Measurements from ENCODE around the gene FNDC11. TPM values are rescaled to one million over a fixed set of nuclear protein-coding genes. Genes with fewer than 3 reads are reported as not detected.

FNDC11 gene
- total and polyA plus RNA-seq, 2 of the 13 experiments (the other 11 are each of a cell fraction or from before 2014, with no cell fraction given) = 0.07 TPM; not detected in 1

GRCh38 chr20:63565021-63565698, 11.2 kb downstream of the FNDC11 start (continued):
- no peak for TF ChIP-seq MED1 (CRISPR knock-in tag; IDR thresholded peaks at IDR 0.05)
- TF ChIP-seq THYN1 (CRISPR knock-in tag; IDR thresholded peaks at IDR 0.05; ENCODE audit: borderline replicate concordance, low read depth) = no peak
- no peak for TF ChIP-seq CTCF (CRISPR knock-in tag; IDR thresholded peaks at IDR 0.05)
- TF ChIP-seq JARID2 (CRISPR knock-in tag; IDR thresholded peaks at IDR 0.05; ENCODE audit: insufficient replicate concordance) = no peak
- 0 out of 2 replicates have a peak, but pooled peaks have one; percentile 19 for TF ChIP-seq MYC (CRISPR knock-in tag; IDR thresholded peaks at IDR 0.05; ENCODE audit: borderline replicate concordance)
- peak; percentile 31 for TF ChIP-seq AGO2 (optimal IDR thresholded peaks at IDR 0.05; ENCODE audit: low read depth, low read length)
- no peak for TF ChIP-seq PBX3 (CRISPR knock-in tag; IDR thresholded peaks at IDR 0.05; ENCODE audit: borderline replicate concordance)
- TF ChIP-seq ZNF607 (CRISPR knock-in tag; IDR thresholded peaks at IDR 0.05; ENCODE audit: borderline replicate concordance) = no peak

- Histone ChIP-seq H3K4me3 (replicated peaks in 1 of 3; ENCODE audit: insufficient read depth in 1 of 3, low read depth in 2 of 3, low read length in 3 of 3) (no peak overlapping the region), H3K27ac (ENCODE audit: extremely low read length, insufficient read depth, low read length) (no peak overlapping the region), H3K9me3 (ENCODE audit: low read length) (no peaks in the 10 kb centered on the region), H3K36me3 (replicated peaks in 1 of 2; ENCODE audit: control insufficient read depth in 1 of 2, insufficient read depth in 2 of 2, low read length in 2 of 2) (no peaks in the 10 kb centered on the region), H3K27me3 (ENCODE audit: control insufficient read depth in 1 of 2, insufficient read depth in 2 of 2, low read length in 2 of 2) (no peaks in the 10 kb centered on the region), H3K4me2 (ENCODE audit: low read depth, low read length) (no peak overlapping the region), H3K79me2 (ENCODE audit: insufficient read depth, low read length) (no peaks in the 10 kb centered on the region), H3K4me1 (ENCODE audit: insufficient read depth, low read length) (no peaks in the 10 kb centered on the region), H2AFZ (ENCODE audit: low read length) (no peak overlapping the region), H4K20me1 (ENCODE audit: insufficient read depth, low read length) (peaks cover 2% of the 10 kb centered on the region; the same call in 1 of the 2 replicates), H3K9ac (ENCODE audit: insufficient read depth, low read depth, low read length) (no peak overlapping the region)
- 92% methylated on average over 43 of the region's 43 CpGs for WGBS (ENCODE audit: low lambda C conversion rate)
- FAIRE-seq (no peak), DNase-seq (ENCODE audit: low spot score) (no peak), ATAC-seq (no peak)
- CTCF ChIA-PET (ENCODE audit: low intra/inter-chr PET ratio, low total read pairs) = no interaction called here
- no TSS peak for BruUV-seq (replicated peaks)
- intact Hi-C loops (cut with micrococcal nuclease; ENCODE audit: unreplicated experiment) (no loop called here), in situ Hi-C loops (cut with HindIII; ENCODE audit: extremely low pct_ligation_motif_present, low pct_unique_long_range_greater_than_20kb) (no loop called here)
- POLR2A ChIA-PET = interaction anchor here (1.7 kb wide), 1 partner anchor 8 kb away, joined by 7 read pairs; the partner anchor contains the start of gene HELZ2
- TF ChIP-seq HNRNPLL (IDR thresholded peaks at IDR 0.05; ENCODE audit: low read depth, low read length, poor library complexity, severe bottlenecking) = peak; percentile 14
- peak; percentile 38; the same call in 1 of the 2 replicates for TF ChIP-seq ZFP91 (CRISPR knock-in tag; IDR thresholded peaks at IDR 0.05; ENCODE audit: borderline replicate concordance)
- no peak for TF ChIP-seq ZGPAT (CRISPR knock-in tag; IDR thresholded peaks at IDR 0.05)
- 0 out of 2 replicates have a peak, but pooled peaks have one; percentile 5 for TF ChIP-seq PCBP1 (IDR thresholded peaks at IDR 0.05; ENCODE audit: borderline replicate concordance, low read depth, low read length)
Observed at GRCh38 chr20:63565699-63566335, 11.9 kb downstream of the FNDC11 start.

Data from HepG2 (cell line).